ENCODE data around the gene PDE4D.

The PDE4D gene

DNA sequence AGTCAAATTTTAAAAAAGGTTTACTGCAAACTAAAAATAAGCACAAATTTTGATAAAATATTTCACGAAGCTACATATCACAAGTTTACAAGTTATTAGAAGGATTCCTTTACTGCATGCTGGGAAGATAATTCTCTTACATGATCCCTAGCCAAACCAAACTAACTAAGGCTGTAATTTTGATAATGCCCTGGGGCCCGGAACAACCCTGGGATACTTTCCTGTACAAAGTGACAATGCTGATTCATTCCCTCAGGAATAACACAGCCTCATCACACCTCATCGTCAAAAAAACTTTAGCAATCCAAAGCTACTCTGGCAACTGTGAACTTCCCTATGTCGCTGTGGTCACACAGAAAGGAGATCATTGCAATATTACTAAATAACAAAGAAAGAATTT, 907.8 kb downstream of the PDE4D start:
- Histone ChIP-seq H3K9me3 (ENCODE audit: control insufficient read depth, low read length) (no peaks in the 10 kb centered on the region), H2BK12ac (ENCODE audit: low read length in 2 of 2) (no peak overlapping the region), H2BK15ac (ENCODE audit: low read depth, poor library complexity, severe bottlenecking) (no peak overlapping the region), H3K27ac (ENCODE audit: low read length, poor library complexity, severe bottlenecking) (no peak overlapping the region), H3K27me3 (ENCODE audit: control insufficient read depth in 1 of 2, insufficient read depth in 1 of 2, low read length in 2 of 2) (no peaks in the 10 kb centered on the region), H3K36me3 (ENCODE audit: control insufficient read depth in 1 of 2, insufficient read depth in 2 of 2, low read depth in 1 of 2, low read length in 2 of 2) (peaks cover 0 to 3% of the 10 kb centered on the region in 2 experiments), H4K91ac (ENCODE audit: low read length) (no peak overlapping the region), H3K18ac (ENCODE audit: low read depth in 1 of 2, low read length in 2 of 2) (no peak overlapping the region), H3K4me1 (ENCODE audit: control insufficient read depth, insufficient read depth, low read depth, low read length) (peaks cover 8% of the 10 kb centered on the region), H3K14ac (ENCODE audit: low read length in 2 of 2) (no peak overlapping the region), H3K23ac (ENCODE audit: low read length in 2 of 2) (no peak overlapping the region), H3K4ac (ENCODE audit: low read depth in 1 of 2, low read length in 2 of 2) (no peak overlapping the region), H3K4me3 (ENCODE audit: insufficient read depth in 1 of 2, low read depth in 1 of 2, low read length in 2 of 2) (no peak overlapping the region), H3K79me1 (replicated peaks; ENCODE audit: low read length, poor library complexity, severe bottlenecking) (peaks cover 4% of the 10 kb centered on the region), H3K4me2 (ENCODE audit: low read length, poor library complexity, severe bottlenecking) (no peak overlapping the region), H3K9ac (ENCODE audit: low read length) (no peak overlapping the region), H2BK5ac (ENCODE audit: low read depth, low read length, poor library complexity, severe bottlenecking) (no peak overlapping the region), H4K8ac (ENCODE audit: low read length) (no peak overlapping the region), H2AFZ (ENCODE audit: low read depth, low read length) (no peak overlapping the region), H2BK120ac (ENCODE audit: low read depth, low read length) (no peak overlapping the region), H2AK5ac (ENCODE audit: low read length, severe bottlenecking) (no peak overlapping the region)
- WGBS, result 88% methylated on average over 4 of the region's 4 CpGs
- DNase-seq, result no peak

DNA sequence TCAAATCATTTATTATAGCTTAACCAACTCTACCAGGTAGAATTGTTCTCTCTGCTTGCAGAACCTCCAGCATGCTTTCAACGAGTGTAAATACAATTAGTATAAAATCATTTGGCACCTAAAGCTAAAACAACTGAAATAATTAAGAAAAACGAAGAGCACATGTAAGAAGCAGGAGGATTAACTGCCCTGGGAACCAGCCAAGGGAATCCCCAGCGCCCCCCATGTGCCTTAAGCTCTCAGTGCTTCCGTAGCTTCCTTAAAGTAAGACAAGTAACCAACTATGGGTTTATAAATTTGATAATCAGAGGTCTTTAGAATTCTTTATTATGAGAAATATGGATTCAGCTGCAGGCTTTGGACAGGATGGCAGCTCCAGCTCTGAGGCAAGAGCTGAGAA, 908.2 kb downstream of the PDE4D start:
- WGBS, result 88% methylated on average over 3 of the region's 4 CpGs
- no peak overlapping the region for H2BK120ac ChIP-seq (ENCODE audit: low read depth, low read length)
- H3K4me2 ChIP-seq (ENCODE audit: low read length, poor library complexity, severe bottlenecking), result no peak overlapping the region
- H3K79me1 ChIP-seq (replicated peaks; ENCODE audit: low read length, poor library complexity, severe bottlenecking), result peaks cover 4% of the 10 kb centered on the region
- H3K4me1 ChIP-seq (ENCODE audit: control insufficient read depth, insufficient read depth, low read depth, low read length), result peaks cover 8% of the 10 kb centered on the region
- H2BK5ac ChIP-seq (ENCODE audit: low read depth, low read length, poor library complexity, severe bottlenecking), result no peak overlapping the region
- no peak overlapping the region for H4K8ac ChIP-seq (ENCODE audit: low read length)
- H3K27me3 ChIP-seq (ENCODE audit: control insufficient read depth in 1 of 2, insufficient read depth in 1 of 2, low read length in 2 of 2), result no peaks in the 10 kb centered on the region
- H3K4ac ChIP-seq (ENCODE audit: low read depth in 1 of 2, low read length in 2 of 2), result no peak overlapping the region
- H2AFZ ChIP-seq (ENCODE audit: low read depth, low read length), result no peak overlapping the region
- no peak overlapping the region for H3K9ac ChIP-seq (ENCODE audit: low read length)
- H2AK5ac ChIP-seq (ENCODE audit: low read length, severe bottlenecking), result no peak overlapping the region
- H3K4me3 ChIP-seq (ENCODE audit: insufficient read depth in 1 of 2, low read depth in 1 of 2, low read length in 2 of 2), result no peak overlapping the region
- H3K9me3 ChIP-seq (ENCODE audit: control insufficient read depth, low read length), result no peaks in the 10 kb centered on the region
- no peak overlapping the region for H3K14ac ChIP-seq (ENCODE audit: low read length in 2 of 2)
- no peak overlapping the region for H3K18ac ChIP-seq (ENCODE audit: low read depth in 1 of 2, low read length in 2 of 2)
- no peak overlapping the region for H4K91ac ChIP-seq (ENCODE audit: low read length)
- H3K36me3 ChIP-seq (ENCODE audit: control insufficient read depth in 1 of 2, insufficient read depth in 2 of 2, low read depth in 1 of 2, low read length in 2 of 2), result peaks cover 0 to 3% of the 10 kb centered on the region in 2 experiments
- H3K23ac ChIP-seq (ENCODE audit: low read length in 2 of 2), result no peak overlapping the region
- no peak overlapping the region for H3K27ac ChIP-seq (ENCODE audit: low read length, poor library complexity, severe bottlenecking)
- no peak for DNase-seq
- no peak overlapping the region for H2BK15ac ChIP-seq (ENCODE audit: low read depth, poor library complexity, severe bottlenecking)
- H2BK12ac ChIP-seq (ENCODE audit: low read length in 2 of 2), result no peak overlapping the region

DNA sequence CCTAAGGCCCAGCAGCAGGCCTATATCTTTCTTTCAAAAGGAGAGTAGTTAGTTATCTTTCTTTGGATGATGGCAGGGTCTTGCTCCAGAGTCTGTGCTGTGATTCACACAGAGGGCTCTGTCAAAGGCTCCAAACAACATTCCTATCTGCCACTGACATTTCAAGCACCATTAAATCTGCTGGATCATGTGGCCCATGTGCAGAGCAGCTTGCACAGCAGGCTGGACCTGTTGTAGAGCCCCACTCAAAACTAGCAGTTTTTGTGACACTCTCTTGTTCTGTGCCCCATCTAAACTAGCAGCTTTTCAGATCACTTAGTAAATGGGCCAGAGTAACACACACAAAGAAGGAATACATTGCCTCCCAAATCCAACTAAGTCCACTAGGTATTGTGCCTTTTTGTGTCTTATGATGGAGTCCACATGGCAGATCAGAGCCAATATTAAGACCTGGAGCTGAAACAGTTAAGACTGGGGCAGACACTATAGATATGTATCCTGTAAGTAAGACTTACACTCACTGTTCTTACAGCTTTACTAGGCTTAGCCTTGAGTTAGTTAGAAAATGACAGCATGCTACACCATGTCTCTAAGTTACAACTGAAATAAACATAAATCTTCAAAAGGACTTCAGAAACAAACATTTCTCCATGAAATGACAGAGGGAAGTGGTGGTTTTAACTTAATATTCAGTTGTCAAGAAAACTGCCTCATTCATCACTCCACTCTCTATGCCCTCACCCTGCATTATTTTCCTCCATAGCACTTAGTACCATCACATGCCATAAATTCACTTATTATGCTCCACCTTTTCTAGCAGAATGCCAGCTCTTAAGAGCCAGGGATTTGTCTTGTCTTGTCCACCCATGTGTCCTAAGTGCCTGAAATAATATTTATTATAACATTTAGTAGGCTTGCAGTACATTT, 909.7 kb downstream of the PDE4D start:
- H3K4me2 ChIP-seq (ENCODE audit: low read length, poor library complexity, severe bottlenecking), result no peak overlapping the region
- no peak overlapping the region for H4K91ac ChIP-seq (ENCODE audit: low read length)
- no peaks in the 10 kb centered on the region for H3K9me3 ChIP-seq (ENCODE audit: control insufficient read depth, low read length)
- no peak overlapping the region for H3K23ac ChIP-seq (ENCODE audit: low read length in 2 of 2)
- H3K36me3 ChIP-seq (ENCODE audit: control insufficient read depth in 1 of 2, insufficient read depth in 2 of 2, low read depth in 1 of 2, low read length in 2 of 2), result peaks cover 0 to 3% of the 10 kb centered on the region in 2 experiments
- no peak overlapping the region for H2BK12ac ChIP-seq (ENCODE audit: low read length in 2 of 2)
- no peak overlapping the region for H3K9ac ChIP-seq (ENCODE audit: low read length)
- H3K18ac ChIP-seq (ENCODE audit: low read depth in 1 of 2, low read length in 2 of 2), result no peak overlapping the region
- H2AFZ ChIP-seq (ENCODE audit: low read depth, low read length), result no peak overlapping the region
- no peaks in the 10 kb centered on the region for H3K27me3 ChIP-seq (ENCODE audit: control insufficient read depth in 1 of 2, insufficient read depth in 1 of 2, low read length in 2 of 2)
- H2BK120ac ChIP-seq (ENCODE audit: low read depth, low read length), result no peak overlapping the region
- no peak overlapping the region for H2AK5ac ChIP-seq (ENCODE audit: low read length, severe bottlenecking)
- peak; percentile 20 for DNase-seq
- no peak overlapping the region for H3K14ac ChIP-seq (ENCODE audit: low read length in 2 of 2)
- H3K4me3 ChIP-seq (ENCODE audit: insufficient read depth in 1 of 2, low read depth in 1 of 2, low read length in 2 of 2), result no peak overlapping the region
- H3K79me1 ChIP-seq (replicated peaks; ENCODE audit: low read length, poor library complexity, severe bottlenecking), result peaks cover 4% of the 10 kb centered on the region
- H3K4me1 ChIP-seq (ENCODE audit: control insufficient read depth, insufficient read depth, low read depth, low read length), result peaks cover 8% of the 10 kb centered on the region
- peak overlapping the region; percentile 67 for H3K27ac ChIP-seq (ENCODE audit: low read length, poor library complexity, severe bottlenecking)
- no peak overlapping the region for H4K8ac ChIP-seq (ENCODE audit: low read length)
- no peak overlapping the region for H2BK15ac ChIP-seq (ENCODE audit: low read depth, poor library complexity, severe bottlenecking)
- no peak overlapping the region for H2BK5ac ChIP-seq (ENCODE audit: low read depth, low read length, poor library complexity, severe bottlenecking)
- no peak overlapping the region for H3K4ac ChIP-seq (ENCODE audit: low read depth in 1 of 2, low read length in 2 of 2)

DNA sequence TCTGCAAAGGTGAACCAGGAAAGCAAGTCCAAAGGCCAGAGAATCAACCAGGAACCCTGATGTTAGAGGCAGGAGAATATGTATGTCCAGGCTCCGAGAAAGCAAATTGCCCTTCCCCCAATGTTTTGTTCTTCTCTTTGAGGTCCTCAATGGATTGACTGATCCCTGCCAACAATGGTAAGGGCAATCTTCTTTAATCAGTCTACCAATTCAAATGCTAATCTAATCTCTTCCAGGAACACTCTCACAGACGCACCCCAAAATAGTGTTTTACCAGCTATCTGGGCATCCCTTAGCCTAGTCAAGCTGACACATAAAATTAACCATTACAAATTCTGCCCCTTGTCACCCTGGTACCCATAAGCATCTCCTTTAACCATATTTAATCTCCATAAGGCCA, 912.6 kb downstream of the PDE4D start:
- no peak overlapping the region for H4K8ac ChIP-seq (ENCODE audit: low read length)
- H3K27me3 ChIP-seq (ENCODE audit: control insufficient read depth in 1 of 2, insufficient read depth in 1 of 2, low read length in 2 of 2), result no peaks in the 10 kb centered on the region
- H2BK15ac ChIP-seq (ENCODE audit: low read depth, poor library complexity, severe bottlenecking), result no peak overlapping the region
- H3K79me1 ChIP-seq (replicated peaks; ENCODE audit: low read length, poor library complexity, severe bottlenecking), result peaks cover 4% of the 10 kb centered on the region
- peaks cover 0 to 3% of the 10 kb centered on the region in 2 experiments for H3K36me3 ChIP-seq (ENCODE audit: control insufficient read depth in 1 of 2, insufficient read depth in 2 of 2, low read depth in 1 of 2, low read length in 2 of 2)
- H2BK12ac ChIP-seq (ENCODE audit: low read length in 2 of 2), result no peak overlapping the region
- DNase-seq, result no peak
- H2AFZ ChIP-seq (ENCODE audit: low read depth, low read length), result no peak overlapping the region
- WGBS, result 98% methylated on average over 2 of the region's 2 CpGs
- H2BK5ac ChIP-seq (ENCODE audit: low read depth, low read length, poor library complexity, severe bottlenecking), result no peak overlapping the region
- H3K4me3 ChIP-seq (ENCODE audit: insufficient read depth in 1 of 2, low read depth in 1 of 2, low read length in 2 of 2), result no peak overlapping the region
- no peak overlapping the region for H3K9ac ChIP-seq (ENCODE audit: low read length)
- H3K4me1 ChIP-seq (ENCODE audit: control insufficient read depth, insufficient read depth, low read depth, low read length), result peaks cover 4% of the 10 kb centered on the region
- H3K14ac ChIP-seq (ENCODE audit: low read length in 2 of 2), result no peak overlapping the region
- no peak overlapping the region for H3K4me2 ChIP-seq (ENCODE audit: low read length, poor library complexity, severe bottlenecking)
- H3K18ac ChIP-seq (ENCODE audit: low read depth in 1 of 2, low read length in 2 of 2), result no peak overlapping the region
- H2BK120ac ChIP-seq (ENCODE audit: low read depth, low read length), result no peak overlapping the region
- H3K9me3 ChIP-seq (ENCODE audit: control insufficient read depth, low read length), result no peaks in the 10 kb centered on the region
- H2AK5ac ChIP-seq (ENCODE audit: low read length, severe bottlenecking), result no peak overlapping the region
- no peak overlapping the region for H3K23ac ChIP-seq (ENCODE audit: low read length in 2 of 2)
- no peak overlapping the region for H3K4ac ChIP-seq (ENCODE audit: low read depth in 1 of 2, low read length in 2 of 2)
- no peak overlapping the region for H3K27ac ChIP-seq (ENCODE audit: low read length, poor library complexity, severe bottlenecking)
- H4K91ac ChIP-seq (ENCODE audit: low read length), result no peak overlapping the region

All from mesenchymal stem cell (in vitro differentiated cells and primary cell).